Lower lobe of right lung (tissue), 2 donors: Measurements from ENCODE around the gene SPTBN2. TPM values are rescaled to one million over a fixed set of nuclear protein-coding genes. Genes with fewer than 3 reads are reported as not detected.

Source experiments
- ATAC-seq, 2 donors: fragments of 200-7000 bp; cut with Tn5 transposase; one replicate each; pipeline ENCODE4 v1.9.1; 2020 to 2022; ENCODE audit warnings: mild to moderate bottlenecking in 2 of 2, moderate library complexity in 2 of 2
- DNase-seq: peaks from one replicate; pipeline ENCODE4 v3.0.0-alpha.2; 2020
- H3K27ac ChIP-seq: fragments of 200-600 bp; one replicate; pipeline ENCODE4 v1.8.0; 2022
- H3K27me3 ChIP-seq: fragments of 200-600 bp; one replicate; pipeline ENCODE4 v1.8.0; 2022; ENCODE audit warnings: low read depth
- H3K36me3 ChIP-seq: fragments of 200-600 bp; one replicate; pipeline ENCODE4 v1.8.0; 2022; ENCODE audit warnings: mild to moderate bottlenecking
- H3K4me1 ChIP-seq: fragments of 200-600 bp; one replicate; pipeline ENCODE4 v1.8.0; 2022
- H3K4me3 ChIP-seq: fragments of 200-600 bp; one replicate; pipeline ENCODE4 v1.8.0; 2022; ENCODE audit warnings: mild to moderate bottlenecking
- H3K9me3 ChIP-seq: fragments of 200-600 bp; one replicate; pipeline ENCODE4 v1.8.0; 2022
- CTCF ChIP-seq: fragments of 200-600 bp; IDR thresholded peaks from one replicate; pipeline ENCODE4 v1.8.0; 2022; ENCODE audit warnings: antibody characterized with exemption, mild to moderate bottlenecking
- intact Hi-C: fragments of 100-400 bp; cut with DNase I; formaldehyde crosslinking; loops from one replicate; pipeline ENCODE4 v1.11.0; 2022
- total RNA-seq: library from RNA; stranded (reverse); fragmentation: NEBNext Ultra II Directional; extraction: Animal tissue kit (Norgen Biotek cat#: 25700); gene quantifications from one replicate; pipeline ENCODE4 v1.2.1, GENCODE V29; 2021
- donor health status: DM: no; HTN: yes; CAD: no; lungs with severe emphysema.

SPTBN2 gene
- total RNA-seq, 1 donor from 2014 or later = 6.4 TPM

GRCh38 chr11:66689661-66690590, 39.1 kb downstream of the SPTBN2 start:
- H3K27me3 ChIP-seq = no peaks in the 10 kb centered on the region
- H3K4me1 ChIP-seq = no peaks in the 10 kb centered on the region
- no peak for TF ChIP-seq CTCF
- H3K27ac ChIP-seq = no peak overlapping the region
- ATAC-seq = no peak
- no peaks in the 10 kb centered on the region for H3K9me3 ChIP-seq
- no peak overlapping the region for H3K4me3 ChIP-seq
- intact Hi-C loops = no loop called here
- no peak for DNase-seq
- no peaks in the 10 kb centered on the region for H3K36me3 ChIP-seq

DNA sequence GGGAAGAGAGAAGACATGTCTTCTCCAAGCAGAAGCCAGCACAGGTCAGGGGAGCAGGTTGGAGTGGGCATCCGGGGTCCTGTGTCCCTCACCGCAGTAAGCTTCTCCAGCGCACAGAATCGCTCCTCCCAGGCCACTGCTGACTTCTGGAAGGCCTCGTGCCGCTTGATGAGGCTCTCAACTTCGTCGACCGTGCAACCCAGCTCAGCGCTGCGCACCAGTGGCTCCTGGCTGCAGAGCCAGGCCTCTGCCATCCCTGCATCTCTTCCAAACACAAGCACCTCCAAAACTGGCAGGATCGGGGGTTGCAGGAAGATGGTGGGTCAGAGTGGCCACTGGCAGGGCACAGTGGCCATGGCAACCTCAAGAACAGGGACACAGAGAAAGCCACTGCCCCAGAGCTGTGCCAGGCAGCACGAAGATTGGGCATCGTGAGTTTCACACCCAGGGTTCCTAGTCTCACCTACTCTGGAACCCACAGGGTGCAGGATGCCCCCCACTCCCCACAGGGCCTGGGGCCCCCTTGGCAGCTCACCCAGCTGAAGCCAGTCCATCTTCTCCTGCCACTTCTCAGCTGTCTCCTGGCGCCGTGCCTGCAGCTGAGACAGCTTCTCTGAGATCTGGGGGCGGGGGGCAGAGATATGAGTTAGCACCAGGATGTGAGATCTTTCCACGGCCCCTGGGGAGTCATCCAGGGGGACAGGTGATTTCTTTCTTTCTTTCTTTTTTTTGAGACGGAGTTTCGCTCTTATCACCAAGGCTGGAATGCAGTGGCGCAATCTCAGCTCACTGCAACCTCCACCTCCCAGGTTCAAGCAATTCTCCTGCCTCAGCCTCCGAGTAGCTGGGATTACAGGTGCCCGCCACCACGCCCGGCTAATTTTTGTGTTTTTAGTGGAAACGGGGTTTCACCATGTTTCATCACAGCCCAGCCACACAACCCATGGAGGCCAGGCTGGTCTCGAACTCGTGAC, 40.2 kb downstream of the SPTBN2 start:
- TF ChIP-seq CTCF = no peak
- Histone ChIP-seq H3K27me3 (no peaks in the 10 kb centered on the region), H3K27ac (no peak overlapping the region), H3K9me3 (no peaks in the 10 kb centered on the region), H3K36me3 (no peaks in the 10 kb centered on the region), H3K4me1 (no peaks in the 10 kb centered on the region), H3K4me3 (no peak overlapping the region)
- intact Hi-C loops = no loop called here
- ATAC-seq = no peak
- DNase-seq = no peak

- no peaks in the 10 kb centered on the region for H3K9me3 ChIP-seq
- H3K4me1 ChIP-seq = no peaks in the 10 kb centered on the region
- intact Hi-C loops = no loop called here
- H3K27me3 ChIP-seq = no peaks in the 10 kb centered on the region
- H3K36me3 ChIP-seq = no peaks in the 10 kb centered on the region
- DNase-seq (no peak), ATAC-seq (no peak)
- no peak overlapping the region for H3K27ac ChIP-seq
- H3K4me3 ChIP-seq = no peak overlapping the region
- TF ChIP-seq CTCF = no peak
Observed at GRCh38 chr11:66687831-66688281, 41.2 kb downstream of the SPTBN2 start.

DNA sequence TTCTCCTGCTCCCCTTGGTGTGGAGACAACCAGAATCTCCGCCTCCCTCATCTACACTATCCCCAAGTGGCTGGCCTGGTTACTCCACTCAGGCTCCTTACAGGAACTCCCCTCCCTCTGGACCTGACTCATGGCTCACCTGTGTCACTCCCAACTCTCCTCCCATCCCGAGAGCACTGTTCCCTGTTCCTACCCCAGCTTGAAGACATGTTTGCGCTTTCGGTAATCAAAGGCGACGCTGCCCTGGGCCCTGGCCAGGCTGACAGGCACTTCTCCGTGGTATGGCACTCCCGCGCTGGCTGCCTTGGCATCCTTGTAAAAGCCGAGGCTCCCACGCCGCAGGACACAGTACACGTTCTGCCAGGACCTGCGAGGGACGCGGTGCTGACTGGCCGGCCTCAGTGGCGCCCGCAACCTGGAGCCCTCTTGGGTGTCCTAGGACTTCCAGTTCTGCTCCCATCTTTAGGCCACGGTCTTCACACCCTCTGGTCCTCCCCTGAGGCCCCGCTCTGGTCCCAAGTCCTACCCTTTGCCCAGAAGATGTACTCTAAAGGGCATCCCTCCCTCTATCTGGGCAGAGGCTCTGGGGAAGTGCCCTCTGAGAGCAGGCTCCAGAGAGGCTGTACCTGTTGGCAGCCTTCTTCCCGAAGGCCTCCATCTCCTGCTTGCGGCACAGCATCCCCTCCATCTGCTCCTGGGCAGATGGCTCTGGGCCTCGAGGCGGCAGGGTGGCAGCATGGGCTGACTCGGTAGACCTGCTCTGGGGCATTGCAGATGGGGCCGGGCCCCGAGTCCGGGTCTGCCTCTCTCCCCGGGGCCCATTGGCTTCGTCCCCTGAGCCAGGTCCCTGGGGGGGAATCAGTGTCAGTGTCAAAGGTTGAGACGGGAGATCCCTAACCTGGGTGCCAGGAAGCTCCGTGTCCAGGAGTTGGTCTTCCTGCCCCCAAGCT, 41.9 kb downstream of the SPTBN2 start:
- intact Hi-C loops = no loop called here
- Histone ChIP-seq H3K9me3 (no peaks in the 10 kb centered on the region), H3K4me3 (no peak overlapping the region), H3K27me3 (no peaks in the 10 kb centered on the region), H3K27ac (no peak overlapping the region), H3K4me1 (no peaks in the 10 kb centered on the region), H3K36me3 (no peaks in the 10 kb centered on the region)
- DNase-seq = no peak
- ATAC-seq = no peak
- no peak for TF ChIP-seq CTCF
